HG03565 (cell line): ENCODE data around the gene C6orf89.

Experiments used
- ATAC-seq: cut with Tn5 transposase; IDR thresholded peaks from one replicate; pipeline ENCODE4 v1.9.1; 2021; ENCODE audit warnings: mild to moderate bottlenecking, moderate library complexity; ENCODE audit not compliant: unreplicated experiment

The C6orf89 gene

DNA sequence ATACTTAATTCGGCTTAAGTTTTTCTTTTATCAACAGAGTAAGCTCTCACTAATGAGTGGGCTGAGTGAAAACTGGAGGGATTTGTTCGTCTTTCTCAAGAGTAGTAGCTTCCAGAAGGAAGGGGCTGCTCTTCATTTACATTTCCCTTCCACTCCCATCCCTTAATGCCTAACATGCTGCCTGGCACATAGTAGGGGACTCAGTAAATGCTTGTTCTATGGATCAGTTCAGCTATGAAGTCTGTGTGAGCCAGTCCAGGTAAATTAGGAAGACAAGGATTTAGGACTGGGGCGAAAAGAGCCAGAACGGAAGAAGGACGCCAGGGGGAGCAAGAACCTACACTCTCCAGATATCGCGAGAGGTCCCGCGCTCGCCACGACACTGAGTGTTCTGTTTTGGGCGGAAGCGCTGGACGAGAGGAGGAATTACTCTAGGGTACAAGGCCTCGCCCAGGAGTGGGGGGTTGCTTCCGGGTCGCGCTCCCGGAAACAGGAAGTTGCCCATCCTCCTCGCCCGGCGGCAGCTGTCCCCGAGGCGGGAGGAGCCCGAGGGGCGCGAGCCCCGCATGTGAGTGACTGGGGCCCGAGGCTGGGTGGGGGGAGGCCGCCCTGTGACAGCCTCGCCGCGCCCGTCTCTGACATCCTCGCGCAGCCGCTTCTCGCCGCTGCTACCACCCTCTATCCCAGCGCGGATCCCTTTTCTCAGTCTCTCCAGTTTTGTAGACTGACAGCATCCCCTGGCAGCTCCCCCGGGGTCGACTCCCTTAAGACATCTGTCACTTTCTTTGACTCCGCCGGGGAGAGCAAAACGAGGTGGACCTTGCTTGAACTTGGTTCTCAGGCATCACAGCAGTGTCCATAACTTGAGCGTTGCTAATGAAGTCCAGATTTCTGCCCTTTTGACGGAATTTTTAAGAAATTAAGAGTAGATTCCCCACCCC lies at the start of gene C6orf89:
C6orf89 (plus strand) TSS at position 492 of the 941 bp plus-strand sequence. CDS start 13,493 bp downstream, outside the sequence.
- peak; percentile 92 for ATAC-seq

- no peak for ATAC-seq
Observed at GRCh38 chr6:36836111-36837021, 49.4 kb upstream of the C6orf89 start.

GRCh38 chr6:36837022-36837339 lies 48.8 kb upstream of the C6orf89 start:
- no peak for ATAC-seq

GRCh38 chr6:36837686-36838085 lies 48.1 kb upstream of the C6orf89 start:
- no peak for ATAC-seq

GRCh38 chr6:36838896-36839748 lies 46.6 kb upstream of the C6orf89 start, which contains the start of gene CPNE5:
TSS of gene CPNE5 (minus strand) at chr6:36839444. CDS start at chr6:36839377, 67 bp downstream.
- no peak for ATAC-seq

- no peak for ATAC-seq
Observed at GRCh38 chr6:36839749-36840431, 45.9 kb upstream of the C6orf89 start.

- ATAC-seq: no peak
Observed at GRCh38 chr6:36840432-36841403, 45.0 kb upstream of the C6orf89 start.

DNA sequence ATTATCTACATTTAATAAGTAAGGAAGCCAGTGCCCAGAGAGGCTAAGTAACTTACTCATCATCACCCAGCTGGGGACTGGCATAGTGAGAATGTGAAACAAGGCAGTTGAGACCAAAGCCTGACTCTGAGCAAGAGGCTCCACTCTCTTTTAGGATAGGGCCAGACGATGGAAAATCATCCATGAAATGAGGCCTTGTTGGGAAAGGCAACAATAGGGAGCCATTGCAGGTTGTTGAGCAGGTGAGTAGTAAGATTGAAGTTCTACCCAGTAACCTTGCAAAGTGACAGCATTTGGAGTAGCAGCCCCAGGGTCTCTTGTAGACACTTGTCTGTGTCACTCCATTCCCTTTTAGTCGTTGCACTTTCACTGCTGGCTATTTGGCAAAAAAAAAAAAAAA lies 44.0 kb upstream of the C6orf89 start:
- no peak for ATAC-seq

DNA sequence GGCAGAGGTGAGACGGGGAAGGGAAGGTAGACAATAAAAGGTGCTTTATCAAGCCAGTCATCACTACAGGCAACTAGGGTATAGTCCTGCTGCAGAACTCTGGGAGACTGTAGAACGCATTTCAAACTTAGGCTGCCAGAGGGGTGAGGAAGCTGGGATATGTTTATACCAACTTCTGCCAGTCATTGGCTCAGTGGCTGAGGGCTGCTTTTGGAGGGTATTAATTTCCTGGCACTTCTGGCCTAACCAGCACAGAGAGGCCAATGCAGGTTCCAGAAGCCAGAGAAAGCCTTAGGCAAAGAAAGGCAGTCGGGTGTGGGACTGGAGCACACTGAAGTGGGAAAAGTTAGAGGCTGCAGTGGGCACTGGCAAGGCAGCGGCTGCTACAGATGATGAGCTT lies 42.6 kb upstream of the C6orf89 start:
- ATAC-seq: no peak

GRCh38 chr6:36844232-36845170 lies 41.3 kb upstream of the C6orf89 start:
- ATAC-seq: no peak

DNA sequence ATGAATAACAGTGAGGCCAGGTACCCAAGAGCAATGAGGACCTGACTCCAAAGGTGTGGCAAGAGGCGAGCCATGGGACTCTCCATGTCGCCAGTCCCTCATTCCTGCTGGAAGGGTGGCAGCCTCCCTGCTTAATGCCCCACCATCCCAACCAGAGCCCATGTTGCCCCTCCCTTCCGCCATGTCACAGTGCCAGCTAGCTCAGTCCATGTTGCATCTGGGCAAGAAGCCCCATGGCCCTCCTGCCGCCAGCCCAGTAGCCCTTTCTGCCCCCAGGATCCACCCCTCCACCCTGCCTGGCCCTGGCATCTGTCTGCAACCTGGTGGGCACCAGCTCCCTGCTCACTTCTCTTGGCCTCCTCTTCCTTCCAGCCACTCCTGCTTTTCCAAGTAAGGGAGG lies 40.5 kb upstream of the C6orf89 start:
- ATAC-seq: no peak

GRCh38 chr6:36847152-36847551 lies 38.6 kb upstream of the C6orf89 start:
- no peak for ATAC-seq

DNA sequence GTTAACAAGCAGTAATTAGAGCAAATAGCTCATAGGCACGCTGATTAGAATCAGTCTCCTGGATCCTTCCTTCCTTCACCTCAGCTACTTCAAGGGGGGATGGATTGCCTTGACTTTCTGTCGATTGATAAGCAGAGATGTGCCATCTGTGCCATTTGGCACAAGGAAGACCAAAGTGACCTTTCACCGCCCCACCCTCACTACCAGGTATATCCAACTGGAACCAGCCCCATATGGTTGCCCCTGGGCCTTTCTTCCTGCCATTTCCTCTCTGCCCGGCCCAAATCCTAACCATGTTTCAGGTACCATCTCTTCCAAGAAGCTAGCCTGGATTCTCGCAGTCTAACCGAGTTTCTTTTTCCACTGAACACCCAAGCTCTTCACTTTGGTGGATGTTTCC lies 37.8 kb upstream of the C6orf89 start:
- ATAC-seq: no peak

DNA sequence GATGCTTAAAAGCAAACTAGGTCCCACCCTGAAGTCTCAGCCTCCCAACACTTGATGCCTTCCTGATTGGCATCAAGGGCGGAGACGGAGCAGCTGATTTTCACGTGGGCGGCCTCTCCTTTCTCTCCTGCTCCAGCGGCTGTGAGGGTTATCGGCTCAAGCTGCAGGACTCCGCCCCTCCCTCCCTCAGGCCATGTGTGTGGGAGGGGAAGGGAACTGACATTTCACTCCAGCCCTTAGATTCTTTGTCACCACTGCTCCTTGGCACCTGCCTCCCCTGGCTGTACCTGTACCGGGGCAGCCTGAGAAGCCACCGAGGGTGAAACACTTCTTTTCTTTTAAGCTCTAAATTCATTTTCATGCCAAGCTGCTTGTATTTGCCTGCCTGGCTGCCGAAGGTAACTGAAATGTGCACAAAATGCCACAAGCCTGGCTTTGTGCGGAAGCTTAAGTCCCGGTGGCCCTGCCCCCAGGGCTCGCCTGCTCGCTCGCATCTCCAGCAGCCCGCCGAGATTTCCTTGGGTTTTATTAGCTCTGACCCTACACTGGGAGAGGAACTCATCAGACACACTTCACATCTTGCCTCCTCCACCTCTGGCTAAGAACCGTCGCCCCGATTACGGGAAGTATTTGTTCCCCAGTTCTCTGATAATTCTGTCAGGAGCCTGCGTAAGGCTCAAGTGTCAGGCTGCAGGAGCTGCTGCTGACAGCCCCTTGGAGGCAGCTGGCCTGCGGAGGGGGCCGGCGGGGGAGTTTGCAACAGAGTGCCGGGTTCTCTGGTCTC lies 36.9 kb upstream of the C6orf89 start:
- ATAC-seq: no peak

DNA sequence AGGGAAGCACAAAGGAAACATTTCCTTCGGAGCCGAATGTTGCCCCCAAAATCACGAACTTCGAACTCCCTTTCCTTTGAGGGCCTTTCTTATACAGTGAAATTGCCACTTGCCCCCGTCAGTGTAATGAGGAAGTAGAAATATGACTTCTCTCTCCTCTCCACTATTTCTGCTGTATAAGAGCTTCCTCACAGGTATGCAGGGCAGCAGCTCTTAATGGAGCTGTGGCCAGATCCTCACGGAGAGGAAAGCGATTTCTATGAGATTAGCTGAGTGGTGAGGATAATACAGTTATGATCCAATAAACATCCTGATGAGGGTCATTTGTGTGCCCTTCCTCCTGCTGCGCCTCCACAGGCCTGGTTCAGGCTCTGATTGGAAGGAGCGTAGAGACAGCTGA lies 35.7 kb upstream of the C6orf89 start:
- ATAC-seq: no peak

- ATAC-seq: no peak
Observed at GRCh38 chr6:36851149-36851614, 34.6 kb upstream of the C6orf89 start.

GRCh38 chr6:36851626-36852025 lies 34.1 kb upstream of the C6orf89 start:
- ATAC-seq: no peak
